ENCODE results near the gene LMNTD2.

Gene LMNTD2

GRCh38 chr11:508956-509355 lies 51.6 kb downstream of the LMNTD2 start:
- no peak for DNase-seq

DNA sequence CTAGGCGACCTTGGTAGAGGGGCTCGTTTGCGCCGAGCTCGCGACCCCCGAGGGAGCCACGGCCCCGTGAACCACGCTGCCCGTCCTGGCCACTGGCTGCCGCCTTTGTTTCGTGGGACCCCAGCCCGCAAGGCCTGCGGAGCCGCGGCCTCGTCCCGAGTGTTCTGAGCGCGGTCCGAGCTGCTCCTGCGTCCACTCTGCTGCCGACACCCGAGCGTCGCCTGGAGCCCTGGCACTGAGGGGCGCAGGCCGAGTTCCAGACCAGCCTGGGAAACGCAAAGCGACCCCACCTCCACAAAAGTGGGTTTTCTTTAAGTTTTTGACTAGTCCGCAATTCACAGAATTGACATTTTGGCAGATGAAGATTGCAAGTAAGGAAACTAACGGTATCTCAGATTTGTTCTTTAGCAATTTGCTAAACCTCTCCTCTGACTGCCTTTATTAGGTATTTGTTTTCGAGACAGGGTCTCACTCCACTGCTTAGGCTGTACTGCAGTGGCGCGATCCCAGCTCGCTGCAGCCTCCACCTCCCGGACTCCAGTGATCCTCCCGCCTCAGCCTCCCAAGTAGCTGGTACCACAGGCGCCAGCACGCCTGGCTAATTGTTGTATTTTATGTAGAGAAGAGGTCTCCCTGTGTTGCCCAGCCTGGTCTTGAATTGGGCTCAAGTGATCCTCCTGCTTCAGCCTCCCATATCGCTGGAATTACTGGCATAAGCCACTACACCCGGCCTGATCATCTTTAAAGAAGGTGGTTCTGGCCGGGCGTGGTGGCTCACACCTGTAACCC lies 52.6 kb downstream of the LMNTD2 start:
- DNase-seq = no peak

DNA sequence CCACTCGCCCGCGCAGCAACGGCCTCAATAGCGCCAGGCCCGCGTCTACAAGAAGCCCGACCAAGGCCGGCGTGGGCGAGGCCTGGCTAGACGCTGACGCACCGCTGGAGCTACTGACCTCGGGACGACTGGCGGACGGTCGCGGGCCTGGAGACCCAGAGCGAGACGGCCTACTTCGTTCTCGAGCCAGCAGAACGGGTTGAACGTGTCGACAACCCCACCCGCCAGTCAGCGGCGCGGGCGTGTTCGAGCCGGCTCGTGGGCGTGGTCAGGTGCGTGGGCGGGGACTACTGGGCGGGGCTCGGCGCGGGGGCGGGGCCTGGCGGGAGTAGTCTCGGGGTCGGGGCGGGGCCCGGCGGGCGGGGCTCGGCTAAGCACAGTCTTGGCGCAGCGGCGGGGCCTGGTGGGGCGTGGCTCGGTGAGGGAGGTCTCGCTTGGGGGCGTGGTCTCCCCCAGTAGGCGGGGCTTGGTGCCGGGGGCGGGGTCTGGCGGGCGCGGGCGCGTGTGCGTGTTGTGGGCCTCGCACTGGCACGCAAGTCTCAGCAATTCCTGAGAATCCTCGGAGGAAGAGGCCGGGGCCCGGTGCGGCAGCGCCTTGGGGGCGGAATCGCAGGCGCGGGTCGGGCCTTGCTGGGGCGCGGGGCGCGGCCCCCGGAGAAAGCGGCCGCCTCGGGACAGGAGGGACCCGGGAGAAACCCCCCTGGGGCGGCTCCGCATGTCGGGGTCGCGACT lies 53.4 kb downstream of the LMNTD2 start, which contains the start of gene RNH1:
TSS of gene RNH1 (minus strand) at position 248 of the 732 bp plus-strand sequence. CDS start 5,080 bp downstream, outside the sequence.
- DNase-seq = peak; percentile 87

DNA sequence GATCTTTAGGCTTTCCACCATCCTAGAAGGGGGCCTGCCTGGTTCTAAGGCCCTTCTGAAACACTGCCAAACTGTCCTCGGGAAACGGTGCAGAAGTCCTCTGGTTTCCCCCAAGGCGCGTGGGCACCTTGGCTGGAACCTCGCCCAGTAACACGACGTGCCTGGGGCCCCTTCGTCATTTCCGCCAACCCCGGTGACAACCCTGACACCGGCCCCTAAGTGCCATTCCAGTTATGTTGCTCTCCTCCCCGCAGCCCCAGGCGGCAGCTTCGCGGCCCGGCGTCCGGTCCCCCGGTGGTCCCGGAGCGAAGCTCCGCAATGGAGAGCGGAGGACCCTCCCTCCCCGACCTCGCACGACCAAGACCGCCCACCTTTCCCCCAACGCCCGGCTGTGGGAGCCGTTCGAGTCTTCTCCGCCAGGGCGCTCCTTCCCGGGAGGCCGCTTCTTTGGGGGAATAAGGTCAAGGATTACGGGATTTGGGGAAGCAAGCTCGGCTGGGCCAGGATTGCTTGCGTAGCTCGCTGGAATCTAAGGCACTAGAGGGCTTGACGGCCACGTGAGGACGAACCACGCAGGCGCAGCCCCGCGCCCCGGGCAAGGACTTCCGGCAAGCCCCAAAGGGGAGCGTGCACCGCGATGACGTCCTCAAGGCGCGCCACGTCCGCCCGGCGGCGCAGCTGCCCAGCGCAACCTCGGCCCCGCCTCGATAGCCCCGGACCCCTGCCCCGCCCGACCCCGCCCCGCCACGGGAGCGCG lies 54.1 kb downstream of the LMNTD2 start:
- peak; percentile 95 for DNase-seq

- no peak for DNase-seq
Observed at GRCh38 chr11:504994-505344, 55.6 kb downstream of the LMNTD2 start.
